CMK (cell line): ENCODE results near the gene A2M.

Source experiments
- DNase-seq: peaks from one replicate; pipeline ENCODE4 v3.0.0-alpha.2; 2010; ENCODE audit warnings: low read depth

A2M gene

GRCh38 chr12:9072481-9073038, 43.2 kb downstream of the A2M start:
- DNase-seq, result no peak

GRCh38 chr12:9071969-9072368, 43.8 kb downstream of the A2M start:
- no peak for DNase-seq

GRCh38 chr12:9071518-9071917, 44.2 kb downstream of the A2M start:
- DNase-seq, result no peak

GRCh38 chr12:9070351-9070750, 45.4 kb downstream of the A2M start:
- DNase-seq, result no peak

- DNase-seq, result no peak
These were observed 47.1 kb downstream of the A2M start for GRCh38 chr12:9068600-9068999.

- no peak for DNase-seq
These were observed 47.6 kb downstream of the A2M start for GRCh38 chr12:9068086-9068485.

GRCh38 chr12:9066755-9067423, 48.8 kb downstream of the A2M start:
- no peak for DNase-seq

GRCh38 chr12:9066183-9066623, 49.5 kb downstream of the A2M start:
- no peak for DNase-seq

- DNase-seq, result no peak
These were observed 50.2 kb downstream of the A2M start for GRCh38 chr12:9065607-9065856.

- DNase-seq, result no peak
These were observed 50.7 kb downstream of the A2M start for GRCh38 chr12:9064815-9065606.

- no peak for DNase-seq
These were observed 51.4 kb downstream of the A2M start for GRCh38 chr12:9064201-9064814.

GRCh38 chr12:9052610-9053009, 63.1 kb downstream of the A2M start:
- DNase-seq, result no peak

- DNase-seq, result no peak
These were observed 64.6 kb downstream of the A2M start for GRCh38 chr12:9051158-9051550.

- no peak for DNase-seq
These were observed 65.1 kb downstream of the A2M start for GRCh38 chr12:9050521-9051157.

GRCh38 chr12:9049520-9050133, 66.1 kb downstream of the A2M start:
- DNase-seq, result peak; percentile 33

GRCh38 chr12:9048930-9049329, 66.8 kb downstream of the A2M start:
- peak; percentile 1 for DNase-seq

GRCh38 chr12:9047105-9047504, 68.6 kb downstream of the A2M start:
- no peak for DNase-seq

- DNase-seq, result no peak
These were observed 72.0 kb downstream of the A2M start for GRCh38 chr12:9043766-9044165.

- DNase-seq, result no peak
These were observed 74.4 kb downstream of the A2M start for GRCh38 chr12:9041321-9041720.

- no peak for DNase-seq
These were observed 75.1 kb downstream of the A2M start for GRCh38 chr12:9040484-9041186.

- DNase-seq, result peak; percentile 20
These were observed 76.2 kb downstream of the A2M start for GRCh38 chr12:9039397-9039977.
